Measurements from ENCODE around the gene TM4SF4.

TM4SF4 gene

DNA sequence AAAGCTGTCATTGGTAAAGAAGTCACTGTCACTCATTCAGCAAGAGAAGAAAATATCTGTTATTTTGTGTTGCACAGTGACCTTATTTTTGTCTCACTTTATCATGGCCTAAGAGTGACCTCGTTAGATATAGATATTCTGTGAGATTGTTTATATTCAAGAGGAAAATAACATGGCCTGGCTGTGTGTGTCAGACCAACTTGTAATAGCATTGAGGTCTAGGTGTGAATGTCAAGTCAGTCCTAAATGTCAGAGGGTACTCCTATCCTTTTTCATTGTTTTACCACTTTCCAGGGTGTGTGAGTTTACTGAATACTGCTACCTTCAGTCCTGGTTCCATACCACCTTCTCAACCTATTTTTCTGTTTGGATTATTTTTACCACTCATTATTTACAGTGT, 18.5 kb upstream of the TM4SF4 start:
- DNase-seq, result no peak

DNA sequence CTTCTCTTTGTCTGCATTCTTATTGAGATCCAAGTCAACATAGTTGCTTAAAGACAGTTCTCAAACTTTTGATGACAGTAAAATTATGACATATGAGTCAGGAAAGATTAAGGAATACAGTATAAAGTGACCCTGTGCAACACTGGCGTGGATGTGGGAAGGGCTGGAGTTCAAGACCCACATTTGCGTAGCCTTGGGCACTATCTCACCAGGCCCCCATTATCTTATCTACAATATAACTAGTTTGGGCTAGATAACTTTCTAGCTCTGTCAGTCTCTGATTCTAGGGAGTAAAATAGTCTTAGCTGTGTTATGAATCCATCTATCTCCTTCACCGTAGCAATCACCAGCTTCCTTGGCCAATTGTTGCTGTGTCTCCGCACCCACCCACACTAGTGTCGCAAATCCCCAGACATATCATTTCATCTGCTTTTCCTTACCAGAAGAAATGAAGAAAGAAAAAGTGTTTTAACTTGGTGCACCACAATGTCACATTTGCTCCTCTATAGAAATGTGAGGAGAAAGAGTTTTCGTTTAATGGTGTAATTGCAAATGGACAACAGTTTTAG, 14.9 kb upstream of the TM4SF4 start:
- no peak for DNase-seq

DNA sequence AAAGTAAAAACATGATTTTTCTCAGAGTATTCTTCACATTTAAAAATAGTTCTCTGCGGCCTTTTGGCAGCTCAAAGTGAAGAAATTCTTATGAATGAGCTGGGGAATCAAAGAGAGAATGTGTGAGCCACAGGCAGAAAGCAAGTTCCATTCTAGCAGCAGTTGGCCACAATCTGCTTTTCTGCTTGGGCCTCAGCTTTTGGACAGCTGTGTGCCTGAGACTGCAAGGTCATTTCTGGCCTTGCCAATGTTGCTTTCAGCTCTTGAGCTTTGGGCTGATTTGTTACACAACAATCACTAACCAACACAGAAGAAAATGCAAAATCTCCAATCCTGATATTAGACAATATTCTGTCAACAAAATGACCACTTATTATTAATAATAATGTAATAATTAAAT, 14.4 kb upstream of the TM4SF4 start:
- no peak for DNase-seq

DNA sequence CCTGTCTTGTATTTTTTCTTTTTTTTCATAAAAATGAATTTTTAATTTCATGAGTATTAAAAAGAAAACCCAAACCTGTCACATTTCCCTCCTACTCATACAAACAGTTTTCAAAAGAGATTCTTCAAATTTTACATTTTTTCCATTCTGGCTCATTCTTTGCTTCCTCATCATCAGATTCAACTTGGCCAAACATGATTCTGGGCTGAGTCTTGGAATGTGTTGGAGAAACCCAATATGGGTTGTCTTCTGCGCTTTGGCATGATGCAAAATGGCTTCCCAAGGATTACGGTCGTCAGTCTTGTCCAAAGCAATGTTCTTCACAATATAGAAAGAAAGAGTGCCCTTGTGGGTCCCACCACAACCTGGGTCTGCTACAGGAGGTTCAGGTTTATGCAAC, 12.4 kb upstream of the TM4SF4 start:
- DNase-seq, result no peak

DNA sequence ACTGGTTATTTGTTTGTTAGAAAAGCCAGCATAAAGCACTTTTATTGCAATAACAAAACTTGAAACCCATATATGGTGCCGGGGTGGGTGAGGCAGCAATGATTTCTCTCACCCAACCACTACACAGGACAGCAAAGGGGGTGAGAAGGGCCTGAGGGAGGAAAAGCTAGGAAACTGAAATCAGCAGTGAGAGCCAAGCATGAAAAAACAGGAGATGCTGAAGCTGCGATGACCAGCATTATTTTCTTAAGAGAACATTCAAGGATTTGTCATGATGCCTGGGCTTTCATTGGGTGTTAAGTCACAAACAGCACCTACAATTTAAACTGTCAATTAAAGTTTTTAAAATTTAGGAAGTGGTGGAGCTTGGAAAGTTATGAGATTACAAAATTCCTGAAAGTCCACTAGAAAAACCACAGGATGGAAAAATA, 11.9 kb upstream of the TM4SF4 start:
- no peak for DNase-seq

DNA sequence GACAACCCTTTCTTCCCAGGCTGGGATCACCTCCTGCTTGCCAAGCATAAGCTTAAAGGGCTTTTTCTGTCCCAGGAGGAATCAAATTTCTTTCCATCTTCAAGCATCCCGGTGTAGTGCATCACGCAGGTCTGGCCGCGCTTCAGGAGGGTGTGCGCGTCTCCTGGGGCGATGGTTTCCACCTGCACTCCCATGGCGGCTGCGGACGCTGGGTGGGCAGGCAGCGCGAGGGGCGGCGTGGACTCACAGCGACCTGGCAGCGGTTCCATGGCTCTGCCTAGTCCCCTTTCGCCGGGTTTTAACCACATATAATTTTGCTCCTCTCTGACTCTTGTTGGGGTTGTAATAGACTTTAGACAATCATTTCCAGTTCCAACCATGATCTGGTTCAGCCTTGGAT, 10.6 kb upstream of the TM4SF4 start:
- no peak for DNase-seq

DNA sequence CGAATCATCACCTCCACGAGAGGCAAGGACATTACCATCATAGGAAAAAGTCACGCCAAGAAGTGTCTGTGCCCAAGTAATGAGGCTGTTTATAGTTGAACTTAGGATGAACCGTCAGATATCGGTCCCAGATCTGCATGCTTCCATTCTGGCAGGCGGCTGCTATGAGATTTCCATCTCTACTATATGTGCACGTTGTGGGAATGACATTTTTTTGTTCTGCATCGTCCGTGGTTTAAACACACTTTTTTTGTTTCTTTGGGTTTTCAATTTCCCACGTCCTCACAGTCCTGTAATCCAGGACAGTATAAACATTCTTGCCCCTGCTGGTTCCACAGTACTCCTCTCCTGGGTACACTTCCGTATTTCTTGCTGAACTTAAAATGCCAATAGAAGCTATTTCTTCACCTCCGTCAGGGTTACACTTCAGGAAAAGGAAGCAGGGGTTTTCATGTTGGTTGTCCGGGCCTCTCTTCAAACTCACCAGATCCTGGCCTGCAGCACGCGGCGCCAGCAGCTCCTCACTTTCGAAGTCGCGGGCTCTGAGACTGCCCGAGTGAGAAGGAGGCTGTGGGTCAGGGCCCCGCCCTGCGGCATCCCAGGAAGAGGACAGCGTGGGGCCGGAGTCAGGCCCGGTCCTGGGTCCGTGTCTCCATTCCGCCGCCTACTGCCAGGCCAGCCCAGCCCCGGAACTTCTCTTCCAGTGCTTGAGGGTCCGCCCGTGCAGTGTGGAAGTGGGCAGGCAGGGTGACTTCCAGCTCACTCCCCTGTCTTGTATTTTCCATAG, 9.8 kb upstream of the TM4SF4 start:
- no peak for DNase-seq

DNA sequence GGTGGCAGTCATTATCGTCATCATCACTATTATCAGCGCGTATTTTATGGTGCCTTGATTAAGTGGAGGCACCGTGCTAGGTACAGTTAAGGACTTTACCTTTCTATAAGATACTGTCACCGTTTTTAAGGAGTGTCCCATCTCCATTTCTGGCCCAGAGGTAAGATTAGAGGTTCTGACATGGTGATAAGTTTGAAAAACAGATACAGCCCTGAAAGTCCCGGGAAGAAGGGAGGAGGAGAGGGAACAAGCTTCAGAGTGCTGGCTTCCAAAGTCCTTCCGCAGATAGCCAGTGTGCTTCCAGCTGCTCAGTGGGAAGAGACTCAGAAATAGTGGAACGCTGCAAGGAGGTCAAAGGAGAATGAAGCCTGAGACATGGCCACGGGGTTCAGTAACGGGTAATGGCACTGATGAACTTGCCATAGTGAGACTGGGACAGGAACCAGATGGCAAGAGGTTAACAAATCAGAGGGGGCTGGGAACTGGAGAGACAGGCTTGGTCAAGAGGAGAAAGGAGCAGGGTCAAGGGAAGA, 9.1 kb upstream of the TM4SF4 start:
- no peak for DNase-seq

DNA sequence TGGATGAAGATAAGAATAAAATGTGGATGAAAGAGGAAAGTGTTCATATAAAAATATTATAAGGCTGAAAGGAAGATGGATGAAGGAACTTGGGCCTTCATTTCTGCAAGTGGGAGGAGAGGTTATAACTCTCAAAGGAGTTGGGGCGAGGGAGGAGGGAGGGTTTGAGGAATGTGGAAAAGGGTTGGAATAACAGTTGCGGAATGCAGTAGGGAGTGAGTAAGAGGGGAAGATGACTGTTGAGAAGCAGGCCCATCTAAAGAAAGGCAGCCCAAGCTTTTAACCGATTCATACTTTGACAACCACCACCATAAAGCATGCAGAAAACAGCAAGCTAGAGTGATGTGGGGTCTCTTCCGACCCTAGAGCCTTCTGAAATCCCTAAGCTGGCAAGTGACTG, 8.3 kb upstream of the TM4SF4 start:
- no peak for DNase-seq

DNA sequence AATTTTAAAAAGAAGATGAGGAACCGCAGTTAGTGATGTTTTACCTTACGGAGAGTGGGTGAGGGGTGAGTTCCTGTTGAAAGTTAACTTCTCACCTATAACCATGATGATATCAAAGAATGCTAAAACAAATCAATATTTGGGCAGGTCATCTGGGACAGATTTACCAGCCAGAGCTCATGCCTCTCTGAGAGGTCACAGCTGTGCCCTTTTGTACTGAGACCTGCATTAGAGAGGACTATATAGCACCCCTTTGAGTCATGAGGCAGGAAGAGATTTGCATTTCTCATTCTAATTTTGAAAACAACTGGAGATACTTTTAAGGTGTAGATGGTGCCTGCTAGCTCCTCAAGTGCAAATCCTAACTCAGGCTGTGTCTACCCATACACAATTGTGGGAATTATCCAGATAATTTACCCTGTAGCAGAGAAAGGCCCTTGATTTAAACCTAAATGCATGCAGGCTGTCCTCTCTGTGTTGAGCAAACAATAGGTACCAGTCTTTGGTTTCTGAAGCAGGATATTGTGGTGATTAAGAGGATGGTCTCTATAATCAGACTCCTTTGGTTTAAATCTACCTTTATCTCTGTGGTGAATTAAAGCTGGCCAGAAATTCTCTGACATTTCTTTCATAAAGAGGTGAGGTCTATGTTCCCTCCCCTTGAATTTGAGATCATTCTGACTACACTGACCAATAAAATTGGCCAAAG, 5.8 kb upstream of the TM4SF4 start:
- no peak for DNase-seq

DNA sequence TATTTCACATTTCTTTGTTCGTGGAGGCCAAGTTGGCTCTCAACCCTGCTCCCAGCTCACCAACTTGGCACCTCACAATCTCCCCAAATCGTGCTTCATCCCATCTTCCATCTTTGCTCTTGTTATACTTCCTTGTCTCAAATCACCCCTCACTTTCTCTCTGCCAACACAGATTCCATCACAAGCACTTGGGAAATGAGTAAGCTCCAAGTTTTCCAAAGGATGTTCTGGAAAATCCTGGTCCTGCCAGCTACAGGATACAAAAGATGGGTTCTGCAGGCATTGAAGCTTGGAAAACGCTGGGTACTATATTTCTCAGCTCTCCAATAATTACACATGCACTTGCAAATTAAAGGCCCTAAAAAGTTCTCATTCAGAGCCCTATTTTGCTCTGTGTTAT, 4.1 kb upstream of the TM4SF4 start:
- no peak for DNase-seq

DNA sequence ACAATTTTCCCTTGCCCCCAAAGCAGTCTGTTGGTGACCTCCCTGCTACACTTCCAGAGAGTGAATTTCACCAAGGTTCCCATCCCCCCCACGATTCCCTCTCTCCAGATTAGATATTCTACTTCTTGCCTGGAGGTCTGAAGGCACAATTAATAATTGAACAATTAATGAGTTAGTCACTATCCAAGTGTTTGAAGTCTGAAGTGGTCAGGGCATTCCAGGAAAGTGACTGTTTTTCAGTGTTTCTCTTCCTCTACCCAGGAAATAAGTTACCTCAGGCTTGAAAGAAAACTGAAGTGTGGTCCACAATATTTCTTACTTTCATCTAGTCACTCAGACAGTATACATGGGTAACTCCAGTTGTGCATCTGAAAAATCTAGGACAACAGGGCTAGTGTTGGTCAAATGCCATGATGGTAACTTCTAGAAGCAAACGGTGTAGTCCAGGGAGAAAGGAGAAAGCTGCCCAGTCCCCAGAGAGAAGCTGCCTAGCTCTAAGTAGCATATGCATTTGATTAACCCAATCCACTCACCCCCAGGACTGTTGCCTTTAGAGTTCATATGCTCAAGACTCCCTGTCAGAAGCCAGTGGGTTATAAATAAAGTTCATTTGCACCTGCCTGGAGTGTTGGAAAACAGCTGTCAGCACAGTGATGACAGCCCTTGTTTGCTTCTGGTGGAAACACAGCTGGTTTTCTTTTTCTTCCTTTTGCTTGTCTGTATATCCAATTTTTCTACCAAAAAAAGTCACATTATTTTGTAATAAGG, 2.3 kb upstream of the TM4SF4 start:
- DNase-seq, result no peak

DNA sequence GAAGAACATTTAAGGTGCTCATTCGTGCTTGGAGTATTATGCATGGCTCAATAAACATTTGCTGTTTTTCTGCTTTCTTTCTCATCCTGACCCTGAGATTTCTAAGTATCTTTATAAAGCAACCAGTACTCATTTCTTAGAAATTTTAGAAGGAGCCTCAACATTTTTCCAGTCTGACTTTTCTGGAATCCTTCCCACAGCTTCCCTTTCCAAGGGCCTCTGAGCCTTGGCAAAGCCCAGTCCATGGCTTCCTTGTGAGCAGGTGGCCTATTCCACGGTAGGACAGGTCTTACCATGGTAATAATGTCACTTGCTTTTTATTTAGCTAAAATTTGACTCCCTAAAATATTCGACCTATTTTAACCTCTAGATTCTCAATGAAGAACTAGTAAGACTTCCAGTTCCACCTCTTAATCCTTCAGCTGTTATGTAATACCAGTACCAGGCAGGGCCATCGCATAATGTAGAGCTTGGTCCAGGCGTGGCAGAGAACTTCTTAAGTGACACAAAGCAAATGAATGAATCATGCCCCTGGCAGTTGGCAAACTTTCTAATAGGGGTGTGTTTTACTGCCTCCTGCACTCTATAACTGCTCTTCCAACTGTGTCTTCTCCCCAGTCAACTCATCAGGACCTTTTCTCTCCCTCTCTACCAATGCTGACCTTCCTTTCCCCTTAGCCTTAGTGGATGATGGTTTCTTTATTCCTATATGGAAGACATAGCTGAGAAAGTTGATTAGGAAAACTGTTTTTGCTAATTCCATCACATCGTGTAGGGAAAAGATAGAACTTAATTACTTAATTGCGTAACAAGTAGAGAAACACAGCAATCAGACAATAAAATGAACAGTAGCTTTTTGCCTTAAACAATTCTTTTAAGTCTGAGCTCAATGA, 894 bp upstream of the TM4SF4 start:
- no peak for DNase-seq

DNA sequence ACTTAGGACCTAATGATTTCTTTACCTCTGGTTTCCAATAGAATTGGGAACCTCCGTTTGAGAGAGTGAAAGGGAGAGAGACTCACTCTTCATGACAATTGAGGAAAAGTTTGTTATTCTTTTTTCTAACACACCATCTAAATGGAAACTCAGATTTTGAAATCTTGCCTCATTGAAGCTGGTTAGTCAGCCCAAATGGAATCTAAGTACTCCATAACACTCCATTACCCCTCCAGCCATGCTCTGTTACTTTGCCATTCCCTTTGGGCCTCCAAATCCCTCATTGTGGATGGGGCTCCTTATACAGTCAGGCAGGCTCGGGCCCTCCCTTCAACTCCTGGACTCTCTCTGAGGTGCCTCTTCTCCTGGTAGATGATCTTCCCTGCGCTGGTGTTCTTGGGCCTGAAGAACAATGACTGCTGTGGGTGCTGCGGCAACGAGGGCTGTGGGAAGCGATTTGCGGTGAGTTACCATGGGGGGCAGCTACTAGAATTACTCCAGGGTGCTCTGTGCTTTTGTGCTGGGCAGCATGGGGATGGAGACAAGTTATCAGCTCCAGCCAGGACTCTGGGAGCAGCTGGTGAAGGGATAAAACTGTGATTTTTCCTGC, 1.1 kb downstream of the TM4SF4 start:
- no peak for DNase-seq

DNA sequence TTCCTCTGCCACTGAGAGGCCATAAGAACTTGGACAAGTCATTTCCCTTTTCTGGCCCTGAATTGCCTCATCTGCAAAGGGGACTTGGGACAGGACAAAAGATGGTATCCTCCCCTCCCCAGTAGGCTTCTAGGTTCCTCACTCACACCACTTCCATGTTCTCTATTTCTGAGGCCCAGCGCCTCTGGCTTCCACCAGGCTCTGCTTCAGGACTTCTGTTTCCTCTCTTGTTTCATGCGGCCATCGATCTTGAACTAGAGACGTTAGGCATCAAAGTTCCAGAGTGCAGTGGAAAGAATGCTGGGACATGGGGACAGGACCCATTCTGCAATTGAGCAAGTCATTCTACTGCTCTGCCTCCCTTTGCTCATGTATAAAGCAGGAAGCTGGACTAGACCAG, 1.7 kb downstream of the TM4SF4 start:
- no peak for DNase-seq

DNA sequence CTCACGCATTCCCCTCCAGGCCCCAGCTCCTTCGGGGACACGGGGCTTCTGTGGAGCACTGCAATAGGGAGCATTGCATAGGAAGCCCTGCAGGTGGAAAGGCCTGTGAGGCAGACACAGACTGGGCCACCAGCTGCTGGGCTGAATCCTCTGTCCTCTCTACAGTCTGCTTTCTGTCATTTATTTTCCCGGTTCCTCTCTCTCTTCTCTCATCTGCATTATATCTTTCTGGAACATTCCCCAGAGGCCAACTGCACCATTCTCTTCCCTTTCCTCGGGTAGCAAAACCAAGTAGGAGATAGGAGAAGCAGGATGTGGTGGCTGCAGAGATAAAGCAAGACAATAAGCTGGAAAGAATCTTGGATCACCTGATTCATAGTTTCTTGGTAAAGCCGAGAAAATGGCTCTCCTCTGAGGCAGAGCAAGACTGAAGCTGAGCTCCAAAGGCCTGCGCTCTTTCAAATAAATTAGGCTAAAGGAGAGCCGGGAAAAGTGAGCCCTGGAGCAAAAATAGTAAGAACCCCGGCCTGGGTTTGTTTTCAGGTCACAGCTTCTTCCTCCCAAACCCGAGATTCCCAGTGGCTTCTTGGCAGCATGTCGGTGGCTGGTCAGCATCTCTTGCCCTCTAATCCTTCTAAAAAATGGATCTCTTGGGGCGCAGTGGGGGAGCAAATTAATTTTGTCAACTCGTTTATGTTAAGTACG, 5.3 kb downstream of the TM4SF4 start:
- DNase-seq, result no peak

DNA sequence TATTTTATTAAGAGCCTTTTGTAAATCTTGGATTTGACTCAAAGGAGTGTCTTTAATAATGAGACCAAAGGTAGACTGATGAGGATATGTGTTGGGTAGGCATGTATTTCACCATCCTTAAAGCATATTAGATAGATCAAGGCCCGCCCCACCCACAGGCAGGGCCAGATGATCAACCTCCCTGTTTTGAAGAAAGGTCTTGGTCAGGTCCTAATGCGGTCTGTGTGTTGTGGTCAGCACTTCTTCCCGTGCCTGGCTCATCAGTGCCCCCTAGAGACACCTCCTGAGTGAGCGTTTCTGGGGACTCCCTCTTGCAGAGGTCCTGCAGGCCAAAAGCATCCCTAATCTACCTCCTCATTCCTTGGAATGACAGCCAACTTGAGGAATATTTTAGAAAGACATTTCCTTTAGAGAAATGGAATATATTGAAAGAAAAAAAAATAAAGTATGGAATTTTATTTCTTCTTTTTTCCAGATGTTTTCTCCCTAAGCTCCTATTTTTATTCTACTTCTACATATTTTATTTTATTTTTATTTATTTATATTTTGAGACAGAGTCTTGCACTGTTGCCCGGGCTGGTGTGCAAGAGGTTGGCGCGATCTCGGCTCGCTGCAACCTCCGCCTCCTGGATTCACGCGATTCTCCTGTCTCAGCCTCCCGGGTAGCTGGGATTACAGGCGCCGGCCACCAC, 6.0 kb downstream of the TM4SF4 start:
- no peak for DNase-seq

DNA sequence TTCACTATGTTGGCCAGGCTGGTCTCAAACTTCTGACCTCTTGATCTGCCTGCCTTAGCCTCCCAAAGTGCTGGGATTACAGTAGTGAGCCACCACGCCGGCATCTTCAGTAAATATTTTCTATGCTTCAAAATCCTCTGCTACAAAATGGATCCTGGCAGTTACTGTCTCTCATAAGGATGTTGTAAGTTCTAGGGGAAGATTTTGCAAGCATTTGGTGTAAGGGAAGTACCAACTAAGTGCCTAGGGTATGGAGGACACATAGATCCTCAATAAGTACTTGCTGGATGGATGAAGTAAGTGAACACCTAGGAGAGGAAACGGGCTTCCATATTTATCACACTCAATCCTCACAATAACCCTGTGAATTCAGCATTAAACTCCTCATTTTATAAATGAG, 6.6 kb downstream of the TM4SF4 start:
- DNase-seq, result no peak

DNA sequence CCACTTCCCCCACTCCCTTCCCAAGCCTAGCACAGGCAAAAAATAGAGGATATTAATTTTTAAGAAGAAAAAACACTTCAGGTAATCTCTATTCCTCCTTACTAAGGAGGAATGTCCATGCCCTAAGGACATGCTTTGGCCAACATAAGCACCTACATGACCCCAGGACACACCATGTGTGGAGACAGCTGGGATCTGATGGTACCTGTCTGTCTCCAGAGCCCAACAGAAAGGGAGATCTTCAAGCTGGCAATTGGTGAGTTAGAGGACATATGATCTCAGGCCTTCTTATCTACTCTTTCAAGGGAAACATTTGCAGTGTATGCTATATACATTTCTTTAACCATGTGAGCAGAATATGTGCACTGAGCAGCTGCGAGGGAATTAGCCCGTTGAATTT, 7.0 kb downstream of the TM4SF4 start:
- no peak for DNase-seq

DNA sequence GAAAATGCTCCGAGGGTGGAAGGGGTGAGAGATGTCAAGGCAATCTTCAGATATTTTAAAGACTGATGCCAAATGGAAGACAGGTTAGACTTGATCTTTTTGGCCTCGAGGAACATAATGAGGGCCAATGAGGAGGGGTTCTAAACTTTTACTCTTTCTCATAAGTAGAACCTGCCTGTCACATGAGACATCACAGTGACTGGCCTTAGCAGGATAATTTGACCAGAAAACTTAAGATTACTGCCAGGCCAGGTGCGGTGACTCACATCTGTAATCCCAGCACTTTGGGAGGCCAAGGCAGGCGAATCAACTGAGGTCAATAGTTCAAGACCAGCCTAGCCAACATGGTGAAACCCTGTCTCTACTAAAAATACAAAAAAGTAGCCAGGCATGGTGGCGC, 12.2 kb downstream of the TM4SF4 start:
- no peak for DNase-seq
